ENCODE data around the gene CNPPD1. TPM values are rescaled to one million over a fixed set of nuclear protein-coding genes. Genes with fewer than 3 reads are reported as not detected.
A peak's percentile ranks its signal among the peaks of the same experiment; 100 is the strongest.

The CNPPD1 gene
- total RNA-seq, 3 donors from 2014 or later (not counting 1 experiment from before 2014, with no cell fraction given): 64.4 to 72.4 (median 64.8) TPM

GRCh38 chr2:219171231-219171651 lies 5.5 kb downstream of the CNPPD1 start:
- Histone ChIP-seq H3K9me3 (ENCODE audit: control insufficient read depth, insufficient read depth, low read length) (no peaks in the 10 kb centered on the region), H3K4me3 (ENCODE audit: low read length) (no peak overlapping the region), H3K36me3 (ENCODE audit: control insufficient read depth, insufficient read depth, low read length) (peaks cover 36% of the 10 kb centered on the region), H3K27ac (ENCODE audit: low read length) (peak overlapping the region; percentile 11), H3K27me3 (ENCODE audit: control insufficient read depth, insufficient read depth, low read length) (no peaks in the 10 kb centered on the region), H3K4me1 (ENCODE audit: control insufficient read depth, insufficient read depth, low read length) (peaks cover 18% of the 10 kb centered on the region)
- Mint-ChIP-seq H3K27me3 (ENCODE audit: low read depth in 2 of 2) (no peaks in the 10 kb centered on the region), H3K9me3 (no peaks in the 10 kb centered on the region), H3K4me1 (peaks cover 24 to 37% of the 10 kb centered on the region in 2 donors), H3K4me3 (no peak overlapping the region), H3K27ac (peak overlapping the region; percentile 51 to 63), H3K36me3 (peaks cover 9% of the 10 kb centered on the region)
- WGBS (ENCODE audit: insufficient coverage): 75% methylated on average over 6 of the region's 6 CpGs
- ATAC-seq (peak in 2 of 3 donors; percentile 64 to 74), DNase-seq (peak in 1 of 2 donors; percentile 71)
- peak; percentile 74 for TF ChIP-seq CTCF (IDR thresholded peaks at IDR 0.05)
- intact Hi-C loops (cut with micrococcal nuclease): loop anchor here (1.0 to 10.0 kb wide), 2 partner anchors 40 to 214 kb away; partner anchors contain the start of gene DNPEP

- Histone ChIP-seq H3K9me3 (ENCODE audit: control insufficient read depth, insufficient read depth, low read length) (no peaks in the 10 kb centered on the region), H3K4me3 (ENCODE audit: low read length) (no peak within 1 kb of the TSS), H3K27ac (ENCODE audit: low read length) (no peak within 1 kb of the TSS), H3K4me1 (ENCODE audit: control insufficient read depth, insufficient read depth, low read length) (peaks cover 6% of the 10 kb centered on the region), H3K27me3 (ENCODE audit: control insufficient read depth, insufficient read depth, low read length) (no peaks in the 10 kb centered on the region), H3K36me3 (ENCODE audit: control insufficient read depth, insufficient read depth, low read length) (peaks cover 35% of the 10 kb centered on the region)
- no peak within 1 kb of the TSS for H3K4me3 Mint-ChIP-seq
- no peaks in the 10 kb centered on the region for H3K27me3 Mint-ChIP-seq (ENCODE audit: low read depth in 2 of 2)
- intact Hi-C loops (cut with micrococcal nuclease): loop anchor here (10.0 kb wide), 1 partner anchor 215 kb away; the partner anchor contains the start of gene DNPEP
- no peak within 1 kb of the TSS for H3K27ac Mint-ChIP-seq
- TF ChIP-seq CTCF (IDR thresholded peaks at IDR 0.05): no peak
- ATAC-seq (no peak), DNase-seq (no peak)
- WGBS (ENCODE audit: insufficient coverage): 93% methylated on average over 9 of the region's 10 CpGs
- H3K36me3 Mint-ChIP-seq: peaks cover 9% of the 10 kb centered on the region
- no peaks in the 10 kb centered on the region for H3K9me3 Mint-ChIP-seq
- H3K4me1 Mint-ChIP-seq: peaks cover 15 to 28% of the 10 kb centered on the region in 2 donors
Measured at GRCh38 chr2:219169930-219170654, 6.6 kb downstream of the CNPPD1 start, which contains the start of gene SLC23A3. TSS of gene SLC23A3 (minus strand) at chr2:219170029. CDS start at chr2:219169984, 45 bp downstream.

- Histone ChIP-seq H3K9me3 (ENCODE audit: control insufficient read depth, insufficient read depth, low read length) (no peaks in the 10 kb centered on the region), H3K4me1 (ENCODE audit: control insufficient read depth, insufficient read depth, low read length) (no peaks in the 10 kb centered on the region), H3K4me3 (ENCODE audit: low read length) (no peak overlapping the region), H3K36me3 (ENCODE audit: control insufficient read depth, insufficient read depth, low read length) (peaks cover 24% of the 10 kb centered on the region), H3K27ac (ENCODE audit: low read length) (no peak overlapping the region), H3K27me3 (ENCODE audit: control insufficient read depth, insufficient read depth, low read length) (no peaks in the 10 kb centered on the region)
- DNase-seq: no peak
- no peak overlapping the region for H3K27ac Mint-ChIP-seq
- ATAC-seq: no peak
- no peak for TF ChIP-seq CTCF (IDR thresholded peaks at IDR 0.05)
- H3K9me3 Mint-ChIP-seq: no peaks in the 10 kb centered on the region
- H3K4me1 Mint-ChIP-seq: peaks cover 8 to 20% of the 10 kb centered on the region in 2 donors
- intact Hi-C loops (cut with micrococcal nuclease): no loop called here
- H3K4me3 Mint-ChIP-seq: no peak overlapping the region
- peaks cover 3% of the 10 kb centered on the region for H3K36me3 Mint-ChIP-seq
- H3K27me3 Mint-ChIP-seq (ENCODE audit: low read depth in 2 of 2): no peaks in the 10 kb centered on the region
Measured at GRCh38 chr2:219168932-219169331, 7.8 kb downstream of the CNPPD1 start.

Measured in natural killer cell (primary cell).